Thymus (tissue), 11 donors: ENCODE data around the gene COIL. TPM values are rescaled to one million over a fixed set of nuclear protein-coding genes. Genes with fewer than 3 reads are reported as not detected.

Source experiments
- DNase-seq, 9 donors: peaks; one replicate each; pipeline ENCODE4 v3.0.0-alpha.2; 2013; ENCODE audit warnings: low spot score in 9 of 9, low read depth in 6 of 9, missing footprints in 1 of 9
- H3K27ac ChIP-seq, 2 donors: one replicate each; pipeline ENCODE4 v1.5.1; 2013; ENCODE audit warnings: control low read depth in 1 of 2, low read depth in 1 of 2, low read length in 1 of 2, mild to moderate bottlenecking in 1 of 2, moderate library complexity in 1 of 2
- H3K27me3 ChIP-seq, 2 donors: one replicate each; pipeline ENCODE4 v1.5.1; 2013; ENCODE audit warnings: low read length in 1 of 2; ENCODE audit not compliant: control insufficient read depth in 2 of 2, insufficient read depth in 1 of 2
- H3K36me3 ChIP-seq, 2 donors: one replicate each; pipeline ENCODE4 v1.5.1; 2013; ENCODE audit warnings: low read length in 1 of 2, mild to moderate bottlenecking in 1 of 2, moderate library complexity in 1 of 2; ENCODE audit not compliant: control insufficient read depth in 2 of 2, insufficient read depth in 2 of 2
- H3K4me1 ChIP-seq, 2 donors: one replicate each; pipeline ENCODE4 v1.5.1; 2013; ENCODE audit warnings: low read length in 2 of 2; ENCODE audit not compliant: control insufficient read depth in 2 of 2, insufficient read depth in 2 of 2
- H3K4me3 ChIP-seq, 2 donors: one replicate each; pipeline ENCODE4 v1.5.1; 2013; ENCODE audit warnings: low read length in 2 of 2, control low read depth in 1 of 2, mild to moderate bottlenecking in 1 of 2
- H3K9me3 ChIP-seq, 2 donors: one replicate each; pipeline ENCODE4 v1.5.1; 2013; ENCODE audit warnings: low read length in 1 of 2, mild to moderate bottlenecking in 1 of 2; ENCODE audit not compliant: control insufficient read depth in 2 of 2, insufficient read depth in 1 of 2
- WGBS: extraction: QIAGEN DNeasy Blood & Tissue Kit; methylation state at CpG from one replicate; pipeline ENCODE4 v1.1.7; 2013; 5-methylcytosine and 5-hydroxymethylcytosine counted together
- polyA plus RNA-seq: library from polyadenylated mRNA; stranded (reverse); fragments of 200-250 nt; gene quantifications from one replicate; pipeline ENCODE4 v1.2.3, GENCODE V29; 2013
- total RNA-seq: library from RNA; stranded (reverse); fragments of 120-200 nt; gene quantifications from one replicate; pipeline ENCODE4 v1.2.4, GENCODE V29; 2013
- donor health status: healthy.

Gene COIL
- total and polyA plus RNA-seq, 2 donors: 14.3 to 21.1 TPM

- Histone ChIP-seq H3K36me3 (peaks cover 23 to 52% of the 10 kb centered on the region in 2 donors), H3K4me3 (no peak overlapping the region), H3K27me3 (no peaks in the 10 kb centered on the region), H3K9me3 (no peaks in the 10 kb centered on the region), H3K4me1 (peaks cover 38 to 42% of the 10 kb centered on the region in 2 donors), H3K27ac (peak overlapping the region in 1 of 2 donors; percentile 34)
- DNase-seq: no peak
- 93% methylated on average over 6 of the region's 6 CpGs for WGBS
Observed at GRCh38 chr17:56909742-56910508, 50.9 kb downstream of the COIL start.

GRCh38 chr17:56908001-56908542 lies 52.8 kb downstream of the COIL start:
- Histone ChIP-seq H3K27me3 (no peaks in the 10 kb centered on the region), H3K4me1 (peaks cover 34 to 36% of the 10 kb centered on the region in 2 donors), H3K4me3 (no peak overlapping the region), H3K27ac (no peak overlapping the region), H3K36me3 (peaks cover 40 to 71% of the 10 kb centered on the region in 2 donors), H3K9me3 (no peaks in the 10 kb centered on the region)
- WGBS: 66% methylated on average over 9 of the region's 9 CpGs
- DNase-seq: no peak

- Histone ChIP-seq H3K27ac (no peak overlapping the region), H3K27me3 (no peaks in the 10 kb centered on the region), H3K4me1 (peaks cover 0 to 2% of the 10 kb centered on the region in 2 donors), H3K4me3 (no peak overlapping the region), H3K36me3 (peaks cover 78 to 99% of the 10 kb centered on the region in 2 donors), H3K9me3 (no peaks in the 10 kb centered on the region)
- 98% methylated on average over 5 of the region's 5 CpGs for WGBS
- no peak for DNase-seq
Observed at GRCh38 chr17:56903560-56903959, 57.3 kb downstream of the COIL start.

- WGBS: 96% methylated on average over 4 of the region's 4 CpGs
- Histone ChIP-seq H3K4me1 (no peaks in the 10 kb centered on the region), H3K9me3 (no peaks in the 10 kb centered on the region), H3K4me3 (no peak overlapping the region), H3K27me3 (no peaks in the 10 kb centered on the region), H3K27ac (no peak overlapping the region), H3K36me3 (peaks cover 83 to 99% of the 10 kb centered on the region in 2 donors)
- DNase-seq: no peak
Observed at GRCh38 chr17:56902348-56902747, 58.5 kb downstream of the COIL start.

- no peak for DNase-seq
- no peaks in the 10 kb centered on the region for H3K9me3 ChIP-seq
- H3K4me3 ChIP-seq: no peak overlapping the region
- no peaks in the 10 kb centered on the region for H3K4me1 ChIP-seq
- 98% methylated on average over 7 of the region's 7 CpGs for WGBS
- H3K36me3 ChIP-seq: peaks cover 94 to 100% of the 10 kb centered on the region in 2 donors
- H3K27ac ChIP-seq: no peak overlapping the region
- no peaks in the 10 kb centered on the region for H3K27me3 ChIP-seq
Observed at GRCh38 chr17:56899403-56899802, 61.4 kb downstream of the COIL start.

GRCh38 chr17:56898874-56899273 lies 62.0 kb downstream of the COIL start:
- DNase-seq: no peak
- WGBS: 86% methylated on average over 9 of the region's 9 CpGs
- Histone ChIP-seq H3K4me3 (no peak overlapping the region), H3K27me3 (no peaks in the 10 kb centered on the region), H3K27ac (no peak overlapping the region), H3K36me3 (peaks cover 93 to 97% of the 10 kb centered on the region in 2 donors), H3K9me3 (no peaks in the 10 kb centered on the region), H3K4me1 (no peaks in the 10 kb centered on the region)

GRCh38 chr17:56897646-56898424 lies 63.0 kb downstream of the COIL start:
- no peak overlapping the region for H3K27ac ChIP-seq
- no peak overlapping the region for H3K4me3 ChIP-seq
- no peaks in the 10 kb centered on the region for H3K9me3 ChIP-seq
- H3K36me3 ChIP-seq: peaks cover 93 to 97% of the 10 kb centered on the region in 2 donors
- WGBS: 96% methylated on average over 14 of the region's 14 CpGs
- DNase-seq: no peak
- no peaks in the 10 kb centered on the region for H3K27me3 ChIP-seq
- no peaks in the 10 kb centered on the region for H3K4me1 ChIP-seq

GRCh38 chr17:56896968-56897359 lies 63.9 kb downstream of the COIL start:
- Histone ChIP-seq H3K9me3 (no peaks in the 10 kb centered on the region), H3K4me1 (no peaks in the 10 kb centered on the region), H3K27me3 (no peaks in the 10 kb centered on the region), H3K4me3 (no peak overlapping the region), H3K27ac (no peak overlapping the region), H3K36me3 (peaks cover 91 to 97% of the 10 kb centered on the region in 2 donors)
- no peak for DNase-seq
- WGBS: 98% methylated on average over 4 of the region's 4 CpGs
